GM19397 (cell line): ENCODE results near the gene PDIA6.

ENCODE experiments used
- ATAC-seq: cut with Tn5 transposase; IDR thresholded peaks from one replicate; pipeline ENCODE4 v1.9.1; 2021; ENCODE audit warnings: mild to moderate bottlenecking, moderate library complexity; ENCODE audit not compliant: unreplicated experiment

PDIA6 gene, protein sequence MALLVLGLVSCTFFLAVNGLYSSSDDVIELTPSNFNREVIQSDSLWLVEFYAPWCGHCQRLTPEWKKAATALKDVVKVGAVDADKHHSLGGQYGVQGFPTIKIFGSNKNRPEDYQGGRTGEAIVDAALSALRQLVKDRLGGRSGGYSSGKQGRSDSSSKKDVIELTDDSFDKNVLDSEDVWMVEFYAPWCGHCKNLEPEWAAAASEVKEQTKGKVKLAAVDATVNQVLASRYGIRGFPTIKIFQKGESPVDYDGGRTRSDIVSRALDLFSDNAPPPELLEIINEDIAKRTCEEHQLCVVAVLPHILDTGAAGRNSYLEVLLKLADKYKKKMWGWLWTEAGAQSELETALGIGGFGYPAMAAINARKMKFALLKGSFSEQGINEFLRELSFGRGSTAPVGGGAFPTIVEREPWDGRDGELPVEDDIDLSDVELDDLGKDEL

DNA sequence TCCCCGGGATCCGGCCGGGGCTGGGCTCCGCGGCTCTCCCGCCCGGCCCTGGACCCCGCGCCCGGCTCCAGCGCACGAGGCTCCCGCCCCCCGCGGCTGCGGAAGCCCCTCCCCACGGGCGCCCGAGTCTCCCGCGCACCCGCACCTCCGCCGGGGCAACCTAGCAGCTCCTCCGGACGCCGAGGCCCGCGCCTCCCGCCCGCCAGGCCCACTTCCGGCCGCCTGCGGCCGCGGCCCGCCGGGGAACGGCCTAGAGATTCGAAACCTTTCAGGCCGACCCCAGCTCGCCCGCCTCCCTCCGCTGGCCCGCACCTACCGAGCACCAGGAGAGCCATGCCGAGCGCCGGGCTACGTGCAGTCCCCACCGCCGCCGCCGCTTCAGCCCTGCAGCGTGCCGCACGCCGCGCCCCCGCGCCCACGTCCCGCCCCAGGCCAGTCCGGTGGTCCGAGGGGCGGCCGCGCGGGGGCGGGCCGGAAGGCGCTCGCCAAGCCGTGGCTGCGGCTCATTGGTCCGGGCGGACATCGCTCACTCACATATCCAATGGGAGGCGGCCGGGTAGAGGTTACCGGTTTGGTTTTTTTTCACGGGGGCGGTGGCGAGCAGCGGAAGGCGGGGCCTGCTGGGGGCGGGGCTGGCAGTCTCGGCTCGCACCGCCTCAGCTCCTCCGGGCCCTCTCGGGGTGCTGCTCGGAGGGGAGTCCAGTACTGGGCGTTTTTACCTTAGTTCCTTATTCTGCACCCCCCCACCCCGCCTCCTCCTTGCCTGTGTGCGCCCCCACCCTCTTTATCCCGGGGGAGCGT lies at the start of gene PDIA6:
Gene PDIA6, minus strand, starts transcription at position 424 of the 801 bp plus-strand sequence. Its CDS starts 89 bp downstream, at position 335.
- peak; percentile 94 for ATAC-seq

DNA sequence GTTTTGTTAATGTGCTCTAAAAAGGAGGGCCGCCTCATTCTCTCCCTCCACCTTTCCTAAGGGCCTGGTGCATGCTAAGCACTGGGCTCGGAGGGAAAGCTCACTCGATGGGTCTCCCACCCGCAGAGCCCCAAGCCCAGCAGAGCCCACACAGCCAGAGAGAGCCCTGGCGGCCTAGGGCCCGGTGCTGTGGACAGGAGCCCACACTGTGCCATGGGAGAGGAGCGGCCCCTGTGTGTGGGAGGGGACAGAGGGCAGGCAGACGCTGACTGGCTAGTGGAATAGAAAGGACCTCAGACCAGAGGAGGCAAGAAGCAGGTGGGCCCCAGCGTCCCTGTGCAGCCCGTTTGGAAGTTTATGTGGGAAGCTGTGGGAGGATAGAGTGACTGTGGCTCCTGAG lies 49.7 kb upstream of the PDIA6 start:
- ATAC-seq = no peak

DNA sequence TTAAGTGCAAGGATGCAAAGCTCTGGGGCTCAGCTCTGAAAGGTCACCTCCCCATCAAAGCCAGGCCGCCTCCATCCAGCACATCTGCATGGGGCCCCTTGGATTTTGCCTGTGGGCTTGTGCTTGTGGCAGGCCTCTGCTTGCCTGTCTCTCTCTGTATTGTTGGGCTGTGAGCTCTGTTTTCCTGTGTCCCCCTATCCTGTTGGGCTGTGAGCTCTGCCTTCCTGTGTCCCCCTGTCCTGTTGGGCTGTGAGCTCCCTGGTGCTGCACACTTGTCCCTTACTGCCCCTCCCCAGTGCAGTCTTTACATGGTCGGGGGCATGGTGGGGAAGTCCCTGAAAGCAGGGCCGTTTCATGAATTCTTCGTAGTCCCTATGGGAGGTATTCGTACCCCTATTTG lies 49.2 kb upstream of the PDIA6 start:
- no peak for ATAC-seq

DNA sequence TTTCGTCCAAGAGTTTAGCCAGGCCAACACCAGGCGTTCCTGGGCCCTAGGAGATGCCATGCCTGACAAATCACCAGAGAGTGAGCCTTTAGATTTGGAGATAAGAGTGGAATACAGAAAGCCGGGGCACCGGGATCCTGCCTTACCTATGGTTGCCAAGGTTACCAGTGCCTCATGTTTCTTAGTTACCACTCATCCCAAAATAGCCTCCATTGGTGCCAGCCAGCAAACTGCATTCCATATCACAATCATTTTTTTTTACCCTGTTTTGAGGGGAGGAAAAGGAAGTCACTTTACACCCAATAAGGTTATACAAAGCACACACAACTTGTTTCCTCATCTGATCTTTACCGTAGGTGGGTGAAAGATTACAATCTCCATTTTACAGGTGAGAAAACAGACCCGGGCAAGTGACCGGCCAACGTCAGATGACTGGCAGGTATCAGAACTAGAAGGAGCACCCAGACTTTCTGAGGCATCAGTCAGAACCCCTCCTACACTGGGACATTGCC lies 48.3 kb upstream of the PDIA6 start:
- no peak for ATAC-seq

DNA sequence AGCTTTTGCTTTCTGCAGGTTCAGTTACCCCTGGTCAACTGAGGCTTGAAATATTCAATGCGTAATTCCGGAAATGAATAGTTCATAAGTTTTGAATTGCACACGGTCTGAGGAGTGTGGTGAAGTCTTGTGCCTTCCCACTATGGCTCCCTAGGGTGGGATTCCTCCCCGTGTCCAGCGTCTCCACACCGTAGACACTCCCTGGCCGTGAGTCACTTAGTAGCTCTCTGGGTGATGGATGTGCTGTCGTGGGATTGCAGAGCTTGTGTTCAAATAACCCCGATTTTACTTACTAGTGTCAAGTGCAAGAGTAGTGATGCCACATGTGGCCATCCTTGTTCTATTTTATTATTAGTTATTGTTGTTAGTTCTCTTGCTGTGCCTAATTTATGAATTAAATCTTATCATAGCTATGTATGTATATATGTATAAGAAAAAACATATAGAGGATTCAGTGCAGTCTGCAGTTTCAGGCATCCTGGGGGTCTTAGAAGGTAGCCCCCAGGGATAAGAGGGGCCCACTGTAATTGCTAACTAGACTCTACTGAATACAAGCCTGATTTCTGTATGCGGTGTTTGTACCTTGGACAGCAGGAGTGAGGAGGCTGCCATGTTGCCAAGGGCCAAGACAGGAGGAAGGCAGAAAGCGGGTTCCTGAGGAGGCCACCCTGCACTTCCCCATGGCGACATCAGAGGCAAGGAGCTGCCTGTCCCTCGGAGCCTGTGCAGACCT lies 47.7 kb upstream of the PDIA6 start:
- no peak for ATAC-seq

DNA sequence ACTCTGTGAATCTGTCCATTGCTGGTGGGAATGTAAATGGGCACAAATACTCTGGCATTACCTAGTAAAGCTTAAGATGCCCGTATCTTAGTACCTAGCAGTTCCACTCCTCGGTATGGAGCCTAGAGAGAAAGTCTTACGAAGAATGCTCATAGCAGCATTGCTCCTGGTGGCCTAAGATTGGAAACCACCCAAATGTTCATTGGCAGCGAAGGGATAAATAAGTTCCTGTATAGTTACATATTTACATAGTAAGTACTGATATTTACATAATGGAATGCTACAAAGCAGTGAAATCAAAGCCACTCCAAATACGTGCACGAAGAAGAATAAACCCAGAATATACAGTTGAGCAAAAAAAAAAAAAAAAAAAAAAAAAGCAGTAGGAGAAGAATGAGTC lies 46.7 kb upstream of the PDIA6 start:
- no peak for ATAC-seq

DNA sequence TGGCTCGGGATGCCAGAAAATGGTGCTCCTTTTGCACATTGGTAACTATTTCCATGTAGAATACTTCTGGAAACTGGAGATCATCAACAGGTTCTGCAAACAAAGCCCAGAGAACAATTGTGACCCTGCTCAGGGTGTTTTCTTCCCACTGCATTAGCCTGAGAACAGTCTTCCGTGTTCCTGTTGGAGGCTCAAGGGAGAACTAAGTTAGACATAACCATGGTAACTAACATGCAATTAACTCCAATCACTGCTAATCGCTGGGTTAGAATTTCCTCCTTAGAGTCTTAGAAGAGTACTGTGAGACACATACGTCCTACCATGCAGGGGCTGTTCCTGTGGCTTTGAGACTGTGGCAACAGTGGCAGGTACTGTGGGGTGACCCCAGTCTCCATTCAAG lies 36.0 kb upstream of the PDIA6 start:
- ATAC-seq = no peak

DNA sequence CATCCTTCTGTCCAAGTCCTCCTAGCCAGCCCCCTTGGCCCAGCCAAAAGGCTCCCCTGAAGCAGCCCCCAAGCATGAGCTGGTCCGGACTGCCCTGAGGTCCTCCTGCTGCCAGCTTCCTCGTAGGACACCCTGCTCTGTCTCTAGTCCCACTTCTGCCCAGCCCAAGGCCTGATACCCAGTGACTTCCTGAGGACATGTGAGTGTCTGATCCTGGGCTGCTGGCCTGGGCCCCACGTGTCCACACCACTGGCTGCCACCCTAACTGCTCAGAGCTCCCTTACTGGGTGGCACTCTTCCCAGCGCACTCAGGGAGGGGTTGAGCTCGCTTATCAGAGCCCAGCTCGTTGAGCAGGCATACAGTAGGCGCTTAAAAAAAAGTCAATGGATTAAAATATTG lies 34.4 kb upstream of the PDIA6 start:
- no peak for ATAC-seq

DNA sequence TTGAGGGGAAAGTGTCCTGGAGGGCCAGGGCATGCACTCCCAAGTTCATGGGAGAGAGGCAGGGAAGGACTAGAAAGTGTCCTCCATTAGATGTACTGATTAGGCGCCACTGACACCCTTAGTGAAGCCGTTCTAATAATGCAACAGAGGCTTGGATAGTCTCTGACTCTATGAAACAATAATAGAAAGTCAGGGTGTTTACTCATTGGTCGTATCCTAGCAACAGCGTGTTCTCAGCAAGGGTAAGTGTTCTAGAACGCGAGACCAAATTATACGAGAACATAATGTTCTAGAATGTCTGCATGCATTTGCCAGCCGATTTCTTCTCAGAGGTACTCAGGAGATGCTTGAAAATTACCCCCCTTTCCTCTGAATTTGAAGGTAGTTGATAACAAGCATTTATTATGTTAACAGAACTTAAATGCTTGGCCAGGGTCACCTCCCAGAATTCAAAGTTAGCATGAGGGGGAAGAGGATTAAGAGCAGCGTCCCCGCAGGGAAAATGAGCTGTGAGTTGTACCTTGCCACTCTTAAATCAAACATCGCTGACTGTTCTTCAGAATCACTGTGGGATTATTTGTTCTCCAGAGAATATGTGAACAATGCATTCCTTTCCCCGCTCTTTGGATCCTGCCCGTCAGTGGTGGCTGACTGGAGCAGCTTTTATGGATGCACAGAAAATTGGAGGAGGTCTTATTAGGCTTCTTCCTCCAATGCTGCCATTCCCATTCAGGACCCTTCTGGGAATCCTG lies 33.7 kb upstream of the PDIA6 start:
- ATAC-seq = no peak

DNA sequence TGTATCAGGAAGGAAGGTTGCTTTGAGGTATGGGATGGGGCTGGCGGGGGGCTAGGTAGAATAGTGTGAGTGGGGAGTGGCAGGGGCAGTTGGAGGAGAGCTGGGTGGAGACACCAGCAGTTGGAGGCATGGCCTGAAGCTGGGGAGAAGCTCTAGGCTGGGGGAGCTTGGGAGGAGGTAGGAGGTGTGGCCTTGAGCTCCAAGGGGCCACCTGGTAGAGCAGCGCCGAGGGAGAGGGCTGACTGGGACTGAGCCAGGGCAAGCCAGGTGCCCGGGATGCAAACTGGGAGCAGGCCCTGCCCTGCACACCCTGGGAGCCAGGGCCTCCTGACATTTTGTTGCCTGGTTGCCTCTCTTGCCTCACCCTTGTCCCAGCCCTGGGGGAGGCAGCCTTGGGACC lies 33.1 kb upstream of the PDIA6 start:
- ATAC-seq = no peak

DNA sequence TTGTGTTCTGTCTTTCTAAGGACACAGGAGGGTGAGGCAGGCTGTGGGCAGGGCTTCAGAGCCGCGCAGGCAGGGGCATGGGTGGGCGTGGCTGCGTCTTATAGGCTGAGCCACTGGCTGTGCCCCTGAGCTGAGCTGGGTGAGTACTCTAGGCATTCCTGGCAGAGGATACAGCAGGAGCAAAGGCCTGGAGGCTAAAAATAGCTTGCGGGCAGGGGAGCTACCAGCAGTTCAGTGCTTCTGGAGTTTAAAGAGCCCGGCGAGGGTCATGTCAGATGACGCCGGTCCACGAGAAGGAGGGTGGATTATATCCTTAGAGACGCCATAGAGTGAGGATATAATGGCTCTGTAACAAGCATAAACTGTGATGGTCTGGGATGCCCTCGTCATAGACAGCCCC lies 31.5 kb upstream of the PDIA6 start:
- no peak for ATAC-seq

DNA sequence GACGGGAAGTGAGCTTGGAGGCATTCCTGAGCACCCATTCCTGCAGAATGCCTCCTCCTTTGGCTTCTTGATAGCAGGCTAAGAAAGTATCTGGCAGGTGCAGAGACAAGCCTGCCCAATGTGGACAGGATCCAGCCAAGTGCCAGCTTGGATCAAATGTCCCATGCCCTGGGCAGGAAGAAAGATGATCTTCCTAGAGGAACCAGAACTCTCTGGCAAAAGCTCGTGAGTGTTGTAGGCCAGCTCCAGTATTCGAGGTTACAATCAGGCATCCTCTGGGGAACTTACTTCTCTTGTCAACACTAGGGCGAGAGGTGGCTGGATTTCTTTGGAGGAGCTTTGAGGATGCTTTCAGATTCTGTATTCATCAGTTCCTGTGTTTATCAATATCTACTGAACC lies 29.9 kb upstream of the PDIA6 start:
- no peak for ATAC-seq

DNA sequence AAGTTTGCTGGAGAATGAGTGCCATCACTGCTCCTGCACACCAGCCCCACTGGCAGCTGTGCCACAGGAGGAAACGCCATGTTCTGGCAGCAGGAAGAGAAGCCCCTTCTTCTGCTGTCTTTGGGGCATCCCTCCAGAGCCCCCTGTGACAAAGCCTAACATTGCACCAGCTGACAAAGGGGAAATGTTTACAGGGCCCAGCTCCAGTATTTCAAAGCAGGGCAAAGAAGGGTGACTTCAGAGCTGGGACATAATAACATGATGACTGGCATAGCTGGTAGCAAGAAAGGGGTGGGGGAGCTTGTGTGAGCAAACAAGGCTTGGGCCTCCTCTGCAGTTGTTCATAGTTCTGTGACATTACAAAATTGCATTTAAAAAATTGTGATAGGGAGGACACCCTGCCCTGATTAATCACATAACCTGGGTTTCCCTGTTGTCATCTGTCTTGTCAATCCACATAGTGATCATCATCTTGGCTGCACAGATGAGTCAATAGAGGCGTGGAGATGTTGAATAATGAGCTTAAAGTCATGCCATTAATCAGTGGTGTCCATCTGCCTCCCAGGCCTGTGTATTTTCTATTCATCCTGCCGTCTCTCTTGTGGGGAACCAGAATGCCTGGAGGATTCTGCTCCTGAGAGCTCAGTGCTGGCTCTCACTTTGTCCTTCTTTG lies 29.1 kb upstream of the PDIA6 start:
- ATAC-seq = no peak

DNA sequence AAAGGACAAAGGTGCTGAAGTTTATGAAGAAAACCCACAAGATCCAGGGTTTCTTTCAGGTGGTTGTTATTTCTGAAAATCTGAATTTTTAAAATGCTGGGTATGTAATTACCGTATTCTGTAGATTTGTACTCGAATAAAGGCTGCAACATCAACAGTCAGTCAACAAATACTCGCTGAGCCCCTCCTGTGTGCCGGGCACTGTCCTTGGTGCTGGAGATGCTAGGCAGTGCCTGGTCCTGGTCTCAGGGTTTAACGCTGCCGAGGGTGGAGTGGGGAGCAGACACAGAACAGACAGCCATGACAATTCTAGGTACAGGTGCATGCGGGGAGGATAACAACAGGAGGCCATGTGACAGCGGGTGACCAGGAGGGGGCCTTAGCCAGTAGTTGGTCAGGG lies 27.2 kb upstream of the PDIA6 start:
- ATAC-seq = no peak

DNA sequence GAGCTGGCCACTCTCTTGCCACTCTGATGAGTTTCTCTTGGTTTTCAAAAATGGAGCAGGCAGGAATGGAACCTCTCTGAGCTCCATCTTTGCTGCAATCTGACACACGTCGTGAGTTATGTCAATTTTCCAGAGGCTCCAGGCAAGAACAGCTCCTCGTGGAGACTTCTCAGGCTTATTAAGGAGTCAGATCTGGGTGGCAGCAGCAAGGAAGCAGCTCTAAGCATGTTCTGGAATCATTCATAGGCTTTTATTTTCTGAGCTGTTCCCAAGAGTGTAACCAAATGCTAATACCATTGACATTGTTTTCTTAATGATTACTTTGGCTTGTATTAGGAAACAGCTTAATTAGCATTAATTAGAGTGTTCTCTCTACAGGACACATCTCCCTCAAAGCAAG lies 26.1 kb upstream of the PDIA6 start:
- ATAC-seq = no peak

DNA sequence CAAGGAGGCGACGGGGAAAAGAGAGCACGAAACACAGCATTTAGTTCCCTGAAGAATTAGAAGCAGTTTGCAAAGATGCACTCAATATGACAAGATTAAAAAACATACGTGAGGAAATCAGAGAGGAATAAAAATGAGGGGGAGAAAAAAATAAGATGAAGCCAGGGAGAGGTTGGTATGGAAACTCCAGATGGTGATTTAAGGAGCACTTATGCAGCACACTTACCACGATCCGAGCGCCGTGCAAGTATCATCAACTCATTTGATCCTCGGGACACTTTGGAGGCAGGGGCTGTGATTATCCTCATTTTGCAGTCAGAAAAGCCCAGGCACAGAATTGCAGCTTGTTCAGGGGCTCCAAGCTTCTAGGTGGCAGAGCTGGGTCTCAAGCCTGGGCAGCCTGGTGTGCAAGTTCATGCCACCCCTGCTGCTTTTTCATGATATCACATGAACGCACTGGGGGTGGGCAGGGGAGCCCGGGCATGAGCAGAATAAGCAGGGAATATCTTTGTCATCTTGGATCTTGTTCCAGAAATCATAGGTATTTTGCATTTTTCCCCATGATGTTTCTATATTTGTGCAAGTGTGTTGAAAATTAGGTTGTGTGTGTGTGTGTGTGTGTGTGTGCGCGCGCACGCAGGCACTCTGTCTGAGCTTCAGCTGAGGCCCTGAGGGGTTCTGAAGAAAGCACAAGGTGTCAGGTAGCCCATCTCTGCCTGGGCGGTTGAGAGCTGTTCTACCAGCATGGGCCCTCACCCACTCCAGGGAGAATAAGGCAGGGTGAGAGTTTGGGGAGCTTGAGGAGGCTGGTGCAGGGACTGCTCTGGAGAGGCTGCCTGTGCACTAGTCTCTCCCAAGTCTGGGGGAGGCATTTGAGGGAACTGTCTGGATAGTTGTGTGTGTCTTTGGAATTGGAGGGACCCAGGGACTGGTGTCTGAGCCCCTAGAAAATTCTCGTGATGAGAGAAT lies 25.0 kb upstream of the PDIA6 start:
- no peak for ATAC-seq

DNA sequence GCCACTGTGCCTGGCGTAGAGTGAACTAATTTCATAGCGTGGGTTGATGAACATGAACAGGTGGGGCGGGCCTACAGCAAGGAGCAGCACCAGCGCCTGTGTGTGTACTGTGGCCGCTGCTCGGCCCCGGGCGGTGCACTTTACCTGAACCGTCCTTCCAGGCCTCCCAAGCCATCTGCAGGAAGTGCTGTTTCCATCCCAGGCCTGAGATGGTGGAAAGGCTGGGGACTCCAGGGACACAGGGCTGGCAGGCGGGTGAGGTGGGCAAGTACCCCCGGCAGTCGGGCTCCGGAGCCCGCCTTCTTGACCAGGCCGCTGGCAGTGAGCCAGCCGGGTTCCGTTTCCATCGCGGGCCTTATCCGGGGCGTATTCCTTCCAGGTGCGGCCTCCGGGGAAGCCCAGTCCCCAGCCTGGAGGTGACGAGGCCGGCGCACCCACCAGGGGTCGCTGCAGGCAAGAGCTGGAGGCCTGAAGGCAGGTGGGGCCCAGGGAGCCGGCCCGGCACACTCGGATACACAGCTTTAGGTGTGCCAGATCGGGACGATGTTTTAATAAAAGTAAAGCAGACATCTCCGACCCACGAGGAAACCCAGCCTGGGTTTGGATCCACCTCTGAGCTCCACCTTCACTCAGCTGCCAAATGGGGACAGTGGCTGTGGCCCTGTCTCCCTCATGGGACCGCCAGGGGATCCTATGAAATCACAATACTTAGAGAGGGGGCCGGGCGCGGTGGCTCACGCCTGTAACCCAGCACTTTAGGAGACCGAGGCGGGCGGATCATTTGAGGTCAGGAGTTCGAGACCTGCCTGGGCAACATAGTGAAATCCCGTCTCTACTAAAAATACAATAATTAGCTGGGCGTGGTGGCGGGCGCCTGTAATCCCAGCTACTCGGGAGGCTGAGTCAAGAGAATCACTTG lies 22.7 kb upstream of the PDIA6 start:
- ATAC-seq = peak; percentile 60
